ENCODE measurements around the gene HIVEP3. TPM values are rescaled to one million over a fixed set of nuclear protein-coding genes. Genes with fewer than 3 reads are reported as not detected.

The HIVEP3 gene
- total and polyA plus RNA-seq, 2 of the 13 experiments (the other 11 are each of a cell fraction or from before 2014, with no cell fraction given): 0.05 TPM; not detected in 1

- Histone ChIP-seq H4K20me1 (ENCODE audit: insufficient read depth, low read length) (no peaks in the 10 kb centered on the region), H3K4me2 (ENCODE audit: low read depth, low read length) (no peak overlapping the region), H3K79me2 (ENCODE audit: insufficient read depth, low read length) (no peaks in the 10 kb centered on the region), H3K4me1 (ENCODE audit: insufficient read depth, low read length) (peaks cover 30% of the 10 kb centered on the region), H3K9me3 (ENCODE audit: low read length) (no peaks in the 10 kb centered on the region), H3K36me3 (replicated peaks in 1 of 2; ENCODE audit: control insufficient read depth in 1 of 2, insufficient read depth in 2 of 2, low read length in 2 of 2) (no peaks in the 10 kb centered on the region), H3K27me3 (ENCODE audit: control insufficient read depth in 1 of 2, insufficient read depth in 2 of 2, low read length in 2 of 2) (peaks cover 0 to 6% of the 10 kb centered on the region in 2 experiments; a peak in 1 of 5 replicates), H3K9ac (ENCODE audit: insufficient read depth, low read depth, low read length) (no peak overlapping the region), H3K4me3 (replicated peaks in 1 of 3; ENCODE audit: insufficient read depth in 1 of 3, low read depth in 2 of 3, low read length in 3 of 3) (no peak overlapping the region), H2AFZ (ENCODE audit: low read length) (no peak overlapping the region), H3K27ac (ENCODE audit: extremely low read length, insufficient read depth, low read length) (no peak overlapping the region)
- 45% methylated on average over 8 of the region's 8 CpGs for WGBS (ENCODE audit: low lambda C conversion rate)
- ATAC-seq: no peak
- ChIA-PET POLR2A (no interaction called here), CTCF (ENCODE audit: low intra/inter-chr PET ratio, low total read pairs) (no interaction called here)
- BruUV-seq (replicated peaks): no TSS peak
- FAIRE-seq: no peak
- TF ChIP-seq ZNF615 (CRISPR knock-in tag; IDR thresholded peaks at IDR 0.05; ENCODE audit: borderline replicate concordance) (no peak), SYNCRIP (IDR thresholded peaks at IDR 0.05; ENCODE audit: insufficient read depth, low read depth, low read length) (no peak), ZHX2 (IDR thresholded peaks at IDR 0.05; ENCODE audit: low read depth) (no peak), ZHX2 (CRISPR knock-in tag; IDR thresholded peaks at IDR 0.05; ENCODE audit: borderline replicate concordance) (no peak), KAT2B (IDR thresholded peaks at IDR 0.05; ENCODE audit: borderline replicate concordance, low read depth, low read length) (no peak), ZNF747 (CRISPR knock-in tag; IDR thresholded peaks at IDR 0.05; ENCODE audit: borderline replicate concordance) (no peak), YEATS4 (CRISPR knock-in tag; IDR thresholded peaks at IDR 0.05; ENCODE audit: borderline replicate concordance) (no peak), SMC3 (IDR thresholded peaks at IDR 0.05; ENCODE audit: low read length) (no peak)
- in situ Hi-C loops (cut with HindIII; ENCODE audit: extremely low pct_ligation_motif_present, low pct_unique_long_range_greater_than_20kb) (no loop called here), intact Hi-C loops (cut with micrococcal nuclease; ENCODE audit: unreplicated experiment) (no loop called here)
- DNase-seq (ENCODE audit: low spot score): no peak
Measured at GRCh38 chr1:41475859-41476567, 442.7 kb downstream of the HIVEP3 start.

Data from HepG2 (cell line).